Embryonic facial prominence (tissue), 1 donor: ENCODE data around the gene PTPRM.
A peak's percentile ranks its signal among the peaks of the same experiment; 100 is the strongest.

ENCODE experiments used
- DNase-seq: peaks from one replicate; pipeline ENCODE4 v3.0.0-alpha.2; 2016; ENCODE audit errors: extremely low spot score

The PTPRM gene

DNA sequence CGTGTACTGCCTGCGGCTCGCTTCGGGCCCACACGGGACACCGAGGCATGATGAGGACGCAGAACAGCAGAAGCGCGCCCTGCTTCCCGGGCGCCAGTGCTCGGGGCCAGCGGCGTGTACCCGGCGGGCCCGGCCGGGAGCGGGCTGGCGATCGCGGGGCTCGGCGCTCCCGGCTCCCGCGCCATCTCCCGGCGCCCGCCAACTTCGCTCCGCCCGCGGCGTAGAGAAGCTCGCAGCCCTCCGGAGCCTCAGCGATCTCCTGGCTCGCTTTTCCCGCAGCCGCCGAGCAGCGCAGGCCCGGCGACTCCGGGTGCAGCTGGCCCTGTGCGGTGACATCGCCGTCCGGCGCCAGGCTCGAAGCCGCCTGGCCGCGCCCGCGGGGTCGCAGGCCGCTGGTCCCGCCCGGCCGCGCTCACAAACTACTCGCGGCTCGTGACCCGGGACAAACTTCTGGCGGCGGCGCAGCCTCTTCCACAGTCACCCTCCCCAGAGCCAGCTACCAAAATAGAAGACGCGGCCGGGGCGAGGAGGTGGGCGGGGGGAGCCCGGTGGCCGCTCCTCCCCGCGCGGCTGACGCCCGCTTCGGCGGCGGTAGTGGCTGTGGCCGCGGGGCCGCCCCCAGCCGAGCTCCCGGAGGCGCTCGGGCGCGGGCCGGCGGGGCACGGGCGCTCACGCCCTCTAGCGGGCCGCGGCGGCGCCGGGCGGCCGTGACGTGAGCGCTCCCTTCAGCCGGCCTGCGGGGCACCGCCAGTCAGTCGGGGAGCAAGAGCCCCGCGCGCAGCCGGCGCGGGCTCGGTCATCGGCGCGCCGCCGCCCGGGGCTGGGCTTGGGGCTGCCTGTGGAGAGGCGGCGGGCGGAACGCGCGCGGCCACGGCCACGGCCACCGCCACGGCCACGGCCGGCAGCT is at the start of gene PTPRM:
PTPRM (plus strand) TSS at position 750 of the 907 bp plus-strand sequence. CDS start 503 bp downstream, outside the sequence.
- peak; percentile 53 for DNase-seq

DNA sequence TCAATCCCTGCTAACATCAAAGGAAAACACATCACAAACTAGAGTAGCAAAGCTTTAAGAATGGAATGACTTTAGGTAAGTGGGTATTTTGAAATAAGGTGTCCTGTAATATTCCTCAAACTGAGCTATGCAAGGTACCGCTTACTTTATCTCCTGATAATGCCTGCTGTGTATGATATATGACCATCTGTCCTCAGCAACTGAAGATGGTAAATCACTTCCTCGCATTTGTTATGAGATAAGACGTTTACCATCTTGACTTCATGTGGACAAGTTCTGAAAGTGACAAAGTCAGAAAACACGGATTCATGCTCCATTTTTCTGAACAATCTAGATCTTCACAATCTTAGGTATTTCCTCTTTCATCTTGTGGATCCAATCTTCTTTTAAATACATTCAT is 49.3 kb upstream of the PTPRM start:
- no peak for DNase-seq

DNA sequence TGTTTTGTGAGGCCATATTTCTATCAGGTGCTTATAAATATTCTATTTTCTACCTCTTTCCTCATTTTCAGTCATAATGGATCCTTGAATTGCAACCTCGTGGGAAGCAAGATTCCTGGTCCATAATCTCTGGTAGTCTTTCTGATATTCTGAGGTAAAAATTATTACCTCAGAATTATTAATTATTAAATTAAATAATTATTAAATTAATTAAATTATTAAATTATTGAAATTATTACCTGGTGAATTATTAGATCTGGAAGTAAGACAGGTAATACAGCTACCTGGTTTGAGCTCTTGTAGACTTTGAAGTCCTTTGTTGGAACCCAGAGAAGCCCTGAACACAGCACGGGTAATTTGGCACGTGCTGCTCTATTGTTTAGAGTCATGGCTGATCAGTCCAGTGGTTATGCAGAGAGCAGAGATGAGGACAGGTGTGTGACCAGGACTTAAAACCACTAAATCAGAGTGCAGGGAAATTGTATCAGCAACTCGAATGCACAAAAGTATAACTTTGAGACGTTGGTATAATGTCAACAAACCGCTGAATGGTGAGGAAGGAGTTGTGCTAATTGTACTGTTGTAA is 46.8 kb upstream of the PTPRM start:
- no peak for DNase-seq

DNA sequence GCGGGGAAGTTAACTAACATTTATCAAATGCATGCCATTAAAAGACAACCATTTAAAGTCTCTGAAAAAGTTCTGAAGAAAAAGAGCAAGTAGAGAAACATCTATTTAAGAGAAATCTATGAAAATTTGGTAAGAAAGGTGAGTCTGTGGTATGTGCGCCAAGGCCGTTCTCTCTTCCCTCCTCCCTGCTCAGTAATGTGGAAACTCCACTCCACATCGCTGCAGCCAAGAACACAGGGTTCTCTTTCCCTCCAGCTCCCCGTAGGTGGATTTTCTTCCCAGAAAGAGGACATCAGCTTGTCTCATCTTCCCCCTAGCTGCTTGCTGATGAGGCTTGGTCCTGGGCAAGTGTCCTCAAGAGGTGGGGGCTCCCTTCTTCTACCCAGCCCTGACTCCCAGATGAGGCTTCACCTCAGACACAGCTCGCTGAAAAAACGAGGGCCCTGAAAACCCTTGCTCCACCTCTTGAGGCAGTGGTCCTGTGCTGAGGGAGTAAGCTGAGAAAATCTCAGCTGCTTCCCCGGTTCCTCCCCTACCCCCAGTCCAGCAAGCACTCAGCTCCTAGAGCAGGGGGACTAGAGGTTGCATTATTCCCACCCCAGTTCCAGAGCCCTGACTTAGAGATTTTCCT is 45.8 kb upstream of the PTPRM start:
- no peak for DNase-seq

DNA sequence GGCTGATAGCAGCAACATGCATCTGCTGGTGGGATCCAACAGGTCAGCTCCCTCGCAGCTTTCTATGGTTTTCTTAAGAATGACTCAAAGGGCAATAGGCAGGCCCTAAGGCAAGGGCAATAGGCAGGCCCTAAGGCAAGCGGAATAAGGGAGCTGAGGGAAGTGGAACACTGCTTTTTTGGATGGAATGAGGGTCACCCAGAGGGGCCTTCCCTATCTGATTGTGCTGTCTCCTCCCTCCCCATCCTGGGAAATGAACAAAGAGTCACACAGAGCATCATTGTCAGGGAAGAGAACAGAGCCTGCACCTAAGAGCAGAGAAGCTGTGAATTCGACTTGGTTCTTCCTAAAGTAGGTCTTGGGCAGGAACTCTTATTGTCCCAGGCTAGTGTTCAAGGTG is 43.3 kb upstream of the PTPRM start:
- DNase-seq: no peak

DNA sequence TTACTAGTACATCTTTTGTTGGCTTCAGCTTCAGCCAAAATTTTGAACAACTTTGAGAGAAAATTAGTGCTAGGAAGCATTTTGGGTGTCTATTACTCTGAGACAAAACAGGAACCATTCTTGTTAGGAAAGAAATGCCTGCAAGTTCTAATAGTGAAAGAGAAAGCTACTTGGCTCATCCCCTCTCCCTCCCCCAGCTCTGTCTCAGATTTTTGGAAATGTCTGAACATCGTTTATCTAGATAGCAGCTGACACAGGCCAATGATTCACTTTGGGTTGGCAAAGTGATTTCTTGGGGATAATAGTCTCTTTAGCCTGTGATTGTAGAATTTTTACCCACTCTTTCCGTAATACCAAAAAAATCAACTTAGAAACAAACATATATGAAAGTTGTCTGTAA is 42.3 kb upstream of the PTPRM start:
- DNase-seq: no peak

DNA sequence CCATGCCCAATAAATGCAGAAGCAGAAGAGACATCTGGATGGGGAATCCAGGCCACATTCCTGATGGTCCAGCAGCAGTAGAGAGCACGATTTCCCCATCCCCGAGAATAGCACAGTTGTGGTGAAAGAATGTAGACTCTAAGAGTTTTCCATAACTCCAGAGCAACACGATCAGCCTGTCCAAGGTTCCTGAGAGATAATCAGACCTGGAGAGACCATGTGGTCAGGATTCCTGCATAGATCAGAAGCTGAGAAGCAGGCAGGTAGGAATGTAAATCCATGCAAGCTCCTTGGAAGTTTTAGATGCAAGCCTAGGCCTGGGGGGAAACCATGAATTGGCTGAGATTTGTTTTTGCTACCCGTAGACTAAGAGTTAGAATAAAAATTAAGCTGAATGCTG is 34.2 kb upstream of the PTPRM start:
- DNase-seq: no peak

DNA sequence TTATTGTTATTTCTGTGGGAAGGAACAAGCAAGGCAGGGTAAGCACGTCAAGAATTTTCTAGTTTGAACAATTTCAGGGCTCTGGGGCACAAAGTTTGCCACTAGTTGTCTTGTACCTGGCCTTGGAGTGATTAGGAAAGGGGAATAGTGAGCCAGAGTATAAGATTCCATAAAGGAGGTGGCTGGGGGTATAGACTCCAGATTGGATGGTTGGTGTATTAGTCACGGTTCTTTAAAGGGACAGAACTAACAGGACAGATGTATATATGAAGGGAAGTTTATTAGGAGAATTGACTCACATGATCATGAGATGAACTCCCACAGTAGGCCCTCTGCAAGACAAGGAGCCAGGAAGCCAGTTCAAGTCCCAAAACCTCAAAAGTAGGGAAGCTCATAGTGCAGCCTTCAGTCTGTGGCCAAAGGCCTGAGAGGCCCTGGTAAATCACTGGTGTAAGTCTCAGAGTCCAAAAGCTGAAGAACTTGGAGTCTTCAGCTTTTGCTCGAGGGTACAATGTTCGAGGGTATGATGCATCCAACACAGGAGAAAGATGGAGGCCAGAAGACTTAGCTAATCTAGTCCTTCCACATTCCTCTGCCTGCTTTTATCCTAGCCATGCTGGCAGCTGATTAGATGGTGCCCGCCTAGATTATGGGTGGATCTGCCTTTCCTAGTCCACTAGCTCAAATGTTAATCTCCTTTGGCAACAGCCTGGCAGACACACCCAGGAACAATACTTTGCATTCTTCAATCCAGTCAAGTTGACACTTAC is 31.5 kb upstream of the PTPRM start:
- no peak for DNase-seq

DNA sequence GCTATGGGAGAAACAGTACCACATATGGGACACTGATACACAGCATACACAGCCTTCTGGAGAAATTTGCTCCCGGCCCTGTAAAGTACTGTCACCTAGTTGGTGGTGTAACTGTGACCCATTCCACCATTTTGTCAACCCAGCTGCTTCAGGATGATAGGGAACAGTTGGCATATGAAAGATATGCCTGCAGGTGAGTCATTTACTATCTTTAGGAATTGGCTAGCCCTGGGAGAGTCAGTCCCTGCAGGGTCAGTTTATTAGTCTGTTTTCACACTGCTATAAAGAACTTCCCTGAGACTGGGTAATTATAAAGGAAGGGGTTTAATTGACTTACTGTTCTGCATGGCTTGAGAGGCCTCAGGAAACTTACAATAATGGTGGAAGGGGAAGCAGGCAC is 30.0 kb upstream of the PTPRM start:
- DNase-seq: no peak

DNA sequence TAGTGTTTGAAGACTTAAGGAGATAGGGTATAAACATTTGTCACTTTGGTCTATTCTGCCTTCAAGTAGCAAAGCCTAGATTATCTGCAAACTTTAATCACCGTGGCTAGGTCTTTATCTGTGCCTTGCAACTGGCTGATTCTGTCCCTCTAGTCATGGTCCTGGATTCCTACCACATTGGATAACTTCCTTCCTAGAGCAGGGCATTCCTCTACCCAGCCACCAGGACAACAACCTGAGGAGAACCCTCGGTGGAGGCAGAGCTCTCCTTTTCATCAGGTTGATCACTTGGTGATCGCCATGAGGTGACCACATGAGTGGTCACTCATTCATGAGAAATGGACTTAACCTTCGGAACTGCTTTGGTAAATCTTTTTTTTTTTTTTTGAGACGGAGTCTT is 25.3 kb upstream of the PTPRM start:
- no peak for DNase-seq

DNA sequence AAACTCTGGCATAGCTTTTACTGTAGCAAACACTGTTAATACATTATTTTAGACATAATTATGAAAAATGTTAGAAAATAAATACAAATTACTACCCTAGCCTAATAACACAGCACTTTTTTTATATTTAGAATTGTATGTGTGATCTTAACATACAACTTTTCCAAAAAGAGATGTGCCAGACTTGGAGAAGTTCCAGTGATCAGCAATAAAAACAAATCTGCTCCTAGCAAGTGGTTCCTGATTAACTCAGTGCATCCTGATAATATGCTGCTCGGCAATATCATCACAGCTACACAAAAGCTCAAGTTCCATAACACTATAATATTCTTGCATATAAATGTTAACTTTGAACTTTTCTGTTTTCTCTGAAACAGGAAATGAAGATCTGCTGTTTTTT is 22.4 kb upstream of the PTPRM start:
- DNase-seq: no peak

DNA sequence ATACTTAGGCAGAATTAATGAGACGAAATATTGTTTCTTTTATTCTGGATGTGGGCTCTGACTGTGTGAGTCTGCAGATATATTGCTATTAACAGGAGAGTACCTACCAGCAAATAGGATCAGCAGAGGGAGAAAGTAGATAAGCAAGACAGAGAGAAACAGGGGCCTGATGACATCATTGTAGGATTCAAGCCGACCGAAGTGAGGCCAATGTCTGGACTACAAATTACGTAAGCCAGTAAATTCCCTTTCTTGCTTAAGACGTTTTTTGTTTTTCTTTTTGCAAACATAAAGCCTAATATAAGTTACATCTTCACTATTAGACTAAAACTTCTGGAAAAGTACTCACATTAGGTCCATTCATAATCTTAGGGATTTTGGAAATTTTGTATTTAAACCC is 21.4 kb upstream of the PTPRM start:
- DNase-seq: no peak

DNA sequence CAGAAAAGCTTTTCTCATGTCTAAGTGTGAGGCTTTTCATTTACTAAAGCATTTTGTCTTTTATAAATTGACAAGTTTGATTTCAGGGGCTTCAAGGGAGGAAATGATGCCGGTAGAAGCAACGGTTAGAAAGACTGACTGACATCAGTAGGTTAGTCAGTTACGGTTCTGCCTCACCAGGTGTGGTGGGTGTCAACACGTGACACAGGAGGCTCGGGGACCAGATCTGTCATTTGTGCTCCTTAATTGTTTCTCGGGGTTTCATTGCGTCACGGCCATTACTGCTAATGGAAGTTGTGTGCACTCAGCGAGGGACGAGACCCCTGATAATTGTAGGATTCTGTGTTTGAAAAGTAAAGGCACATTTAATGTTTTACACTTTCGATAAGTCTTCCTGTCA is 18.9 kb upstream of the PTPRM start:
- no peak for DNase-seq

DNA sequence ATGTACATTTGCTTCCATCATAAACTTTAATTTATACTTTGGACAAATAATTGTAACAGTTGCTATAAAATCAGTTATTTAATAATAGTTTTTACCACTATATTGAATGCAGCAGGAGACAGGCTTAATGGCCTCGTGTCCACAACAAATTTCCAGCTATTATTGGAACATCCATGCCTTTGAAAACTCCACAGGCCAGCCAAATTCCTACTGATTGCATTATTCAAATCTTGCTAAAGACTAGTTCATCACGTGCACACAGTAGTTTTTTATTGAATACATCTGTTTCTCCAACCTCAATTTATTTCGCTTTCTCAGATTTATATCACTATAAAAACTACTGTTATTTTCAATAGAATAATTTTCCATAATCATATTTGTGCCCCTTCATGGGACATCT is 18.4 kb upstream of the PTPRM start:
- no peak for DNase-seq

DNA sequence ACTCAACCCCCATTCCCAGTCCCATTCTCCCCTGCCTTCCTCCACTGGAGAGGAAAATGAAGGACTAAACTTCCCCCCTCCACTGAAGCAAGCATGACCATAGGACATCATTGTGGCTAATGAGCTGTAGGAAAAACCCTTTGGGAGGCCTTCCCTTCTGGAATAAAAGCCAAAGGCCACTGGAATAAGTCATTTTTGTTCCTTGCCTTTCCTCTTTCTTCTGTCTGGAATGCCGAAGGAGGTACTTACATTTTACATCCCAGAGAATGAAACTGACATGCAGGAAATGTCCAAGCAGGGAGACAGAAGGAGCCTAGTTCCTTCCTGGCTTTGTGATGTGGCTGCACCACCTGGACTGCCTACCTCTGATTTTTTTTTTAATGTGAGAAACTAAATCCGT is 9.1 kb upstream of the PTPRM start:
- DNase-seq: no peak

DNA sequence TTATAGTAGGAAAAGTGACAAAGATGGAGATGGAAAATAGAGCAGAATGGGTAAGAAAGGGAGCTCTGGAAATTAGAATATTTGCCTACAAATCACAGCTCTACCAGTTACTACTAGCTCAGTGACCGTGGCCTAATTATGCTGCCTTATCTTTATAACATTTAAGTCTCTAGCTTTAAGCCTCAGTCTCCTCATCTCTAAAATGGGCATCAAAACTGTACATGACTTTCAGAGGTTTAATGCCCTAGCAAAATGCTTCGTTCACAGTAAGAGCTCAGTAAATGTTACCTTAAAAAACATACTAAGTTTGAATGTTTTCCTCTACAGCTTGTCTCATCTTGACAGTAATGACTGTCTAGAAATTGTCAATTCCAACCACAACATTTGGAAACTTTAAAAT is 8.3 kb upstream of the PTPRM start:
- DNase-seq: no peak

DNA sequence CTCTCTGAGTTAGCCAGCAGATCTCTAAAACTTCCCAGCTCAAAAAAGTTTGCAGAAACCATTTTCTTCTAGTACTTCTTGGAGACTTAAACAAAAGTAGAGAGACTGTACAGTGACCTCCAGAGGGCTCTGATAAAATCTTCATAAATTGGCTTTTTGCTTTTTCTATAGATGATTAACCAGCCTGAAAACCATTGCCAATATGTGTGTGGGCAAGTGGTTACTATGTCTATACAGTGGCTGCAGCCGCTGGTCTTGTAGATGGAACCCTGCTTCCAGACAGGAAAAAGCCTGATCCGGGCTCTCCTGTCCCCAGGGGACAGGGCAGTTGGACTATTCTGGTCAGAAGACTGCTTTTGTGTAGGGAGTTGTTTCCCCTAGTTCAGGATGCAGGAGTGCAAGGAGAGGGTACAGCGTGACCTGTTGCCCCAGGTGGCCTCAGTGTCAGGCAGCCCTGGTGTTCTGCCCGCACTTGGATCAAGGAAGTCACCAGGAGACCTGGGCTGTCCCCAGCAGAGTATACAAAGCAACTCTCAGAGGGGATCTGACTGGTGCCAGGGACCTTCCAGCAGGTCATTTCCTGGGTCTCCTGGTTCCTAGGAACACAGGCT is 7.3 kb upstream of the PTPRM start:
- no peak for DNase-seq

DNA sequence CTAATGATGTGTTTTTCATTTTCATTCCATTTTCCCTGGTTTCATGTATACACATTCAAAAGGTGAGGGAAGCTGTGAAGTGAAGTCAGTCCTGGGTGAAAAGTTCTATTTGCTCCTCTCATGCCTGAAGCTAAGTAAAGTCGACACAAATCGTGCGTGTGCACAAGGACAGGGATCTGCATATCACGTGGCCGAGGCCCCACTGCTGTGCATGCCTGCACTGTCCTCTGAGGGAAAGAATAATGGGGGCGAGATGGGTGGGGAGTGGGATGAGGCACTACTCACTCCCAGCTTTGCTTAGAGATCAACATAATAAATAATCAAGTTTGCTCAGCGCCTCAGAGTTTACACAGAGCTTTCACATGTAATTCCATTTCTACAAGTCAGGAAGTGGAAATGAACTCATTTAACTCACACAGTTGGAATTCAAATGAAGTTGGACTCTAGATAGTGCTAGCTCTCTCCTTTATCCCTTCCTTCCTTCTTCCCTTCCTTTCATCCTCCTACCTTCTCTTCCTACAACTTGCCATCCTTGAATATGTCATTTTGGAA is 5.1 kb upstream of the PTPRM start:
- DNase-seq: no peak

DNA sequence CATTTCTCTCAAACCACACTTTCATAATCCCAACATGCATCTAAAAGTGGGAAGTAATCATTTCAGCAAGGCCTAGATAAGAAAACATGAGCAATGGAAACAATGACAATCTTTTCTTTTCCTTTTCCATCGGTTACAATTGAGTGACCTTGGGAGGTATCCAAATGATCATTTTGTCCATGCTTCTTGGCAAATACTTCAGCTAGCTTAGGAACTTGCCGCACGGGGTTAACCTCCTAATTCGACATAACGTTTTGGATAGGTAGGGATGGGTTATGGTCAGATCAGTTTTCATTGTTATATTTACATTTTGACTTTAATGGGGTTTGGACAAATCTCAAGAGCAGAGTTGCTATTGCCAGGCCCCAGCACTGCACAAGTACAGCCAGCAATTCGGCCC is 4.6 kb upstream of the PTPRM start:
- no peak for DNase-seq

DNA sequence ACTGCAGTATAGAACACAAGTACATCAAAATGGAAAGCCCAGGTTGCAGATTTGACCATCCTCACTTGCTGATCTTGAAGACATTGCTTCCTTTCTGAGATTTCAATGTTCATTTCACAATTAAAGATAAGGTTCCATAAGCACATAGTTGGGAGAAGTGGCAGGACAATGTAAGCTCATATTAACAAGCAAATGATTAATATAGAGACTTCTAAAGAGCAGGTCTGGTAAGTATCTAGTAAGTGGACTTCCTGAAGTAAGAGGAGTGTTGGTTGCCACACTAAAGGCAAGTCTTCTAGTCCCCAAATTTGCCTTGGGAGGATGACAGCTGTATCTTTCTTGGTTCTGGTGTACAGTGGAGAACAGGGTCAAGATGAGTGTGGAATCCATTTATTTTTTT is 1.4 kb upstream of the PTPRM start:
- no peak for DNase-seq

DNA sequence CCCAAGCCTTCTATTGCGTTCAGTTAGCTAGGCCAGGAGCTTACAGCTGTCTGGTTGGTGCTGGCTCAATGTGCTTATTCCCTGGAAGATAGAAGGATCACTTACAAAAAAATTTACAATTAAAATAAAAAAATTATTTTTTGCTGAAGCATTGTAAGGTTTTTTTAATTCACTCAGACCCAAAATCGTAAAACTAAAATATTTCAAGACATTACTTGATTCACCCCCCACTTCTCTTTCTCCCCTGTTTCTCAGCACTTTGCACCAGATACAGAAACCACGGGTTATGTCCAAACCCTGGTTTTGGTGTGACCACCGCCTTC is 911 bp upstream of the PTPRM start:
- DNase-seq: no peak
